ENCODE results near the gene VMAC.

- TF ChIP-seq CTCF (IDR thresholded peaks at IDR 0.05; ENCODE audit: borderline replicate concordance, extremely low read depth, low read length, poor library complexity, severe bottlenecking) (no peak), EZH2 (IDR thresholded peaks at IDR 0.05; ENCODE audit: borderline replicate concordance, low read depth, low read length, severe bottlenecking) (no peak)
Observed at GRCh38 chr19:5949792-5950305, 45.2 kb downstream of the VMAC start.
